IMR-90 (cell line): ENCODE measurements around the gene AAR2. TPM values are rescaled to one million over a fixed set of nuclear protein-coding genes. Genes with fewer than 3 reads are reported as not detected.

Source experiments
- ATAC-seq: fragments of 200-7000 bp; cut with Tn5 transposase; 2 replicates; pipeline ENCODE4 v1.9.1; 2020; ENCODE audit warnings: low read depth, mild to moderate bottlenecking, moderate library complexity
- BruUV-seq: library from RNA; stranded (reverse); fragments of 400-500 nt; replicated peaks from 2 replicates; lab custom pipeline; 2021; lab: Mats Ljungman, UMichigan
- CTCF ChIA-PET: fragments of 300-600 bp; formaldehyde crosslinking; extraction: SDS; loops from one replicate; lab custom pipeline; 2021; ENCODE audit warnings: antibody characterized with exemption; lab: Yijun Ruan, JAX
- POLR2A ChIA-PET: fragments of 300-600 bp; sonication (Branson Sonifier 250); formaldehyde crosslinking; loops from one replicate; lab custom pipeline; 2022; ENCODE audit warnings: antibody characterized with exemption; ENCODE audit not compliant: unreplicated experiment; lab: Charles Lee
- DNase-seq: peaks from one replicate; pipeline ENCODE4 v3.0.0; 2013
- H2AFZ ChIP-seq: replicated peaks from 2 replicates; pipeline ENCODE3; 2013; ENCODE audit warnings: low read length, mild to moderate bottlenecking; ENCODE audit not compliant: poor library complexity
- H2AK5ac ChIP-seq: 2 replicates; pipeline ENCODE4 v1.6.1; 2013; ENCODE audit warnings: low read depth, low read length, inconsistent platforms
- H2AK9ac ChIP-seq: replicated peaks from 2 replicates; pipeline ENCODE3; 2013; ENCODE audit warnings: mild to moderate bottlenecking, low read depth, low read length, moderate library complexity; ENCODE audit not compliant: poor library complexity
- H2BK120ac ChIP-seq: 2 replicates; pipeline ENCODE4 v1.6.1; 2013; ENCODE audit warnings: low read depth, low read length, inconsistent platforms
- H2BK15ac ChIP-seq: 3 replicates; pipeline ENCODE4 v1.6.1; 2013; ENCODE audit warnings: low read depth, low read length, inconsistent platforms
- H2BK20ac ChIP-seq: 2 replicates; pipeline ENCODE4 v1.6.1; 2013; ENCODE audit warnings: low read depth, mild to moderate bottlenecking, inconsistent platforms, low read length, moderate library complexity
- H2BK5ac ChIP-seq: 2 replicates; pipeline ENCODE4 v1.6.1; 2013; ENCODE audit warnings: mild to moderate bottlenecking, low read depth, low read length, inconsistent platforms; ENCODE audit not compliant: poor library complexity, severe bottlenecking
- H3K14ac ChIP-seq: replicated peaks from 2 replicates; pipeline ENCODE4 v1.6.1; 2013; ENCODE audit warnings: low read depth, low read length, inconsistent platforms
- H3K18ac ChIP-seq: 2 replicates; pipeline ENCODE4 v1.6.1; 2013; ENCODE audit warnings: low read depth, low read length, control low read depth
- H3K23ac ChIP-seq: 2 replicates; pipeline ENCODE4 v1.6.1; 2013; ENCODE audit warnings: low read depth, low read length, inconsistent platforms
- H3K27ac ChIP-seq: 2 replicates; pipeline ENCODE4 v1.5.1; 2013; ENCODE audit warnings: mild to moderate bottlenecking, control low read depth, low read length; ENCODE audit not compliant: insufficient read depth
- H3K27me3 ChIP-seq: 2 replicates; pipeline ENCODE4 v1.6.1; 2013; ENCODE audit warnings: low read length; ENCODE audit not compliant: control insufficient read depth, insufficient read depth
- H3K36me3 ChIP-seq: 2 replicates; pipeline ENCODE4 v1.6.1; 2013; ENCODE audit warnings: low read length, mixed read lengths; ENCODE audit not compliant: control insufficient read depth, insufficient read depth
- H3K4ac ChIP-seq: 2 replicates; pipeline ENCODE4 v1.6.1; 2013; ENCODE audit warnings: low read depth, low read length, inconsistent platforms
- H3K4me1 ChIP-seq: 2 replicates; pipeline ENCODE4 v1.6.1; 2013; ENCODE audit warnings: low read length, mixed read lengths; ENCODE audit not compliant: control insufficient read depth, insufficient read depth
- H3K4me2 ChIP-seq: 2 replicates; pipeline ENCODE4 v1.6.1; 2013; ENCODE audit warnings: low read depth, mild to moderate bottlenecking, control low read depth, low read length, moderate library complexity
- H3K4me3 ChIP-seq: 2 replicates; pipeline ENCODE4 v1.5.1; 2013; ENCODE audit warnings: low read depth, mild to moderate bottlenecking, control low read depth, low read length, moderate library complexity; ENCODE audit not compliant: insufficient read depth
- H3K56ac ChIP-seq: 2 replicates; pipeline ENCODE4 v1.6.1; 2013; ENCODE audit warnings: low read length, inconsistent platforms; ENCODE audit not compliant: insufficient read depth; ENCODE audit errors: extremely low read depth
- H3K79me1 ChIP-seq, 2 experiments: 2 replicates each; pipeline ENCODE4 v1.6.1; 2013; ENCODE audit warnings: low read length in 2 of 2, inconsistent platforms in 1 of 2, low read depth in 1 of 2
- H3K9ac ChIP-seq: 2 replicates; pipeline ENCODE4 v1.6.1; 2013; ENCODE audit warnings: low read depth, low read length, control low read depth
- H3K9me1 ChIP-seq: 2 replicates; pipeline ENCODE4 v1.6.1; 2013; ENCODE audit warnings: low read length, inconsistent platforms; ENCODE audit not compliant: insufficient read depth
- H3K9me3 ChIP-seq: 2 replicates; pipeline ENCODE4 v1.6.1; 2013; ENCODE audit warnings: low read length; ENCODE audit not compliant: control insufficient read depth, insufficient read depth
- H4K20me1 ChIP-seq: 2 replicates; pipeline ENCODE4 v1.6.1; 2013; ENCODE audit warnings: low read length, inconsistent platforms; ENCODE audit not compliant: insufficient read depth
- H4K5ac ChIP-seq: 2 replicates; pipeline ENCODE4 v1.6.1; 2013; ENCODE audit warnings: mild to moderate bottlenecking, low read depth, low read length, control low read depth
- H4K8ac ChIP-seq, 2 experiments: 2 replicates each; pipeline ENCODE4 v1.6.1; 2013; ENCODE audit warnings: low read depth in 2 of 2, low read length in 2 of 2, control low read depth in 1 of 2, inconsistent platforms in 1 of 2
- H4K91ac ChIP-seq: 2 replicates; pipeline ENCODE4 v1.6.1; 2013; ENCODE audit warnings: low read depth, low read length, inconsistent platforms; ENCODE audit not compliant: insufficient read depth
- CEBPB ChIP-seq: IDR thresholded peaks from 2 replicates; pipeline ENCODE4 v1.6.1; 2012; ENCODE audit warnings: low read depth, low read length, improper control_type of control experiment
- CHD1 ChIP-seq: IDR thresholded peaks from 2 replicates; pipeline ENCODE4 v1.6.1; 2012; ENCODE audit warnings: low read depth, low read length, improper control_type of control experiment
- CTCF ChIP-seq: conservative IDR thresholded peaks from 2 replicates; pipeline ENCODE4 v1.5.1; 2012; ENCODE audit warnings: mild to moderate bottlenecking, low read depth, low read length, improper control_type of control experiment
- ELK1 ChIP-seq: fragments of 150-350 bp; IDR thresholded peaks from 2 replicates; pipeline ENCODE4 v1.6.1; 2016; ENCODE audit warnings: low read depth, mild to moderate bottlenecking, low read length, moderate library complexity, borderline replicate concordance
- FOS ChIP-seq: fragments of 150-350 bp; IDR thresholded peaks from 2 replicates; pipeline ENCODE4 v1.6.1; 2016; ENCODE audit warnings: low read depth, low read length
- MAFK ChIP-seq: IDR thresholded peaks from 2 replicates; pipeline ENCODE4 v1.6.1; 2012; ENCODE audit warnings: low read depth, low read length, improper control_type of control experiment
- MAZ ChIP-seq: IDR thresholded peaks from 2 replicates; pipeline ENCODE4 v1.6.1; 2012; ENCODE audit warnings: low read depth, mild to moderate bottlenecking, low read length, improper control_type of control experiment, moderate library complexity, borderline replicate concordance
- MXI1 ChIP-seq: IDR thresholded peaks from 2 replicates; pipeline ENCODE4 v1.6.1; 2012; ENCODE audit warnings: low read depth, mild to moderate bottlenecking, low read length, moderate library complexity, borderline replicate concordance
- NFE2L2 ChIP-seq: fragments of 150-350 bp; IDR thresholded peaks from 2 replicates; pipeline ENCODE4 v1.6.1; 2016; ENCODE audit warnings: low read depth, mild to moderate bottlenecking, low read length
- POLR2A ChIP-seq: IDR thresholded peaks from 2 replicates; pipeline ENCODE4 v1.6.1; 2012; ENCODE audit warnings: mild to moderate bottlenecking, low read depth, low read length
- RCOR1 ChIP-seq: IDR thresholded peaks from 2 replicates; pipeline ENCODE4 v1.6.1; 2012; ENCODE audit warnings: mild to moderate bottlenecking, low read length, improper control_type of control experiment; ENCODE audit not compliant: insufficient replicate concordance
- RFX5 ChIP-seq: IDR thresholded peaks from 2 replicates; pipeline ENCODE4 v1.8.0; 2012; ENCODE audit warnings: low read depth, mild to moderate bottlenecking, low read length, moderate library complexity
- WGBS, 2 experiments: methylation state at CpG; one replicate each; pipeline versions ENCODE4 v1.1.5 to v1.1.7; 2013; ENCODE audit warnings: missing lambda C conversion rate in 2 of 2; ENCODE audit not compliant: insufficient read length in 1 of 2; ENCODE audit errors: extremely low coverage in 2 of 2; 5-methylcytosine and 5-hydroxymethylcytosine counted together
- dilution Hi-C: fragments of 300-500 bp; cut with HindIII; formaldehyde crosslinking; loops from one replicate; pipeline ENCODE4 v1.14.3; 2018; ENCODE audit warnings: low sequenced_read_pairs; ENCODE audit not compliant: unreplicated experiment
- in situ Hi-C: fragments of 300-500 bp; cut with MboI; formaldehyde crosslinking; loops from 3 replicates; pipeline ENCODE4 v1.14.3; 2019; ENCODE audit warnings: low sequenced_read_pairs, inconsistent platforms, mixed read lengths
- intact Hi-C: fragments of 100-400 bp; cut with micrococcal nuclease; formaldehyde crosslinking; loops from 2 replicates; pipeline ENCODE4 v1.10.0; 2022
- polyA plus RNA-seq, 3 experiments: library from polyadenylated mRNA; depleted of rRNA; stranded (reverse); fragments of >200 nt; gene quantifications; 2 replicates each; pipeline ENCODE4 v1.2.3, GENCODE V29; 2012; ENCODE audit warnings: low replicate concordance in 1 of 3
- total RNA-seq: library from RNA; depleted of rRNA; stranded (reverse); fragments of >200 nt; gene quantifications from 2 replicates; pipeline ENCODE4 v1.2.3, GENCODE V29; 2012

AAR2 gene
- total and polyA plus RNA-seq, 2 of the 4 experiments (the other 2 are of a cell fraction), result 28.2 to 35.8 TPM

DNA sequence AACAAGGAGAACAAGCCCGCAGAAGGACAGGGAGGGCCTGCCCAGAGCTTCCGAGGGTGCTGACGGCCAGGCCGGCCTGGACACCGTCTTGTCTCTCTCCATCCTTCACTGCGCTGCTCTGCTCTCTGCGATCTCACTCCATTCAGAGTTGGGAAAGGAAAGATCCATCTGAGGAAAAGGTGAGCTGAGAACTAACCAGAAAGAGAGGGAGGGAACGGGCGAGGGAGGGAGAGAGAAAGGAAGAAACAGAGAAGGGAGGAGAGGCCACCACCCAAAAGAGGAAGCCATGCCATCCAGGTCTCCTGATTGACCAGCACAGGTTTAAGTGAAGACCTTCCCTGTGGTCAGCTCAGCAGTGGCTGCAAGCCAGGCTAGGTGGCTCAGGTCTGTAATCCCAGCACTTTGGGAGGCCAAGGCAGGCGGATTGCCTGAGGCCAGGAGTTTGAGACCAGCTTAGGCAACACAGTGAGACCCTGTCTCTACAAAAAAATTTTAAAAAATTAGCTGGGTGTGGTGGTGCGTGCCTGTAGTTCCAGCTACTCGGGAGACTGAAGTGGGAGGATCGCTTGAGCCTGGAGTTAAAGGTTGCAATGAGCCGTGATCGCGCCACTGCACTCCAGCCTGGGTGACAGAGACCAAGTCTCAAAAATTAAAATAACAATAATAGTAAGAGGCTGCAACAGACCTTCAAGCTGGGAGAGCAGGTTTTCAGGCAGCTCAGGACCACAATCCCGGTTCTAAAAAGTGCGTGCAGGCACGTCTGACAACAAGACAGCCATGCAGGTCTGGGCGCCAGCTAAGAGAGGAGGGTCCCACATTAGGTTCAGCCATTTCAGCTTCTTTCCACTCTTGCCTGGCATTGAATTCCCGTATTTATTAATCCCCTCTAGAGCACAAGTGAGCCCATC, 35.6 kb downstream of the AAR2 start:
- Histone ChIP-seq H3K56ac (no peak overlapping the region), H3K36me3 (no peaks in the 10 kb centered on the region), H4K8ac (no peak overlapping the region), H3K9me3 (no peaks in the 10 kb centered on the region), H3K9ac (no peak overlapping the region), H4K91ac (no peak overlapping the region), H3K4me2 (no peak overlapping the region), H3K4me1 (no peaks in the 10 kb centered on the region), H3K14ac (no peak overlapping the region), H3K4ac (no peak overlapping the region), H2BK120ac (no peak overlapping the region), H4K5ac (no peak overlapping the region), H3K27me3 (peaks cover 45% of the 10 kb centered on the region), H2BK5ac (no peak overlapping the region), H4K20me1 (no peaks in the 10 kb centered on the region), H2AFZ (no peak overlapping the region), H3K23ac (no peak overlapping the region), H3K79me1 (no peaks in the 10 kb centered on the region), H3K27ac (no peak overlapping the region), H3K9me1 (no peaks in the 10 kb centered on the region), H2AK5ac (no peak overlapping the region), H2BK15ac (no peak overlapping the region), H3K4me3 (no peak overlapping the region), H3K18ac (no peak overlapping the region), H2AK9ac (no peak overlapping the region), H2BK20ac (no peak overlapping the region)
- 60% methylated on average over 4 of the region's 21 CpGs; no CpG with 5 or more reads in 1 of the 2 experiments for WGBS, 2 experiments
- BruUV-seq, result no TSS peak
- ChIA-PET CTCF (no interaction called here), POLR2A (no interaction called here)
- in situ Hi-C loops, result no loop called here
- intact Hi-C loops, result no loop called here
- TF ChIP-seq FOS (no peak), NFE2L2 (no peak), CHD1 (no peak), MAZ (no peak), CTCF (no peak), MXI1 (no peak), RFX5 (no peak), CEBPB (no peak), RCOR1 (no peak), POLR2A (no peak), ELK1 (no peak), MAFK (no peak)
- DNase-seq (no peak), ATAC-seq (no peak)
- dilution Hi-C loops, result no loop called here
